ENCODE measurements around the gene CCL4L2. TPM values are rescaled to one million over a fixed set of nuclear protein-coding genes. Genes with fewer than 3 reads are reported as not detected.
"Not testable (repeated sequence)": the region's sequence is repeated elsewhere in the genome, so short reads cannot be mapped to it uniquely, and the experiment has no call there.

CCL4L2 gene
- total RNA-seq, 4 donors from 2014 or later, result 1.1 TPM; not detected in 3

GRCh38 chr17:36184023-36184765, 26.7 kb upstream of the CCL4L2 start:
- peak in 1 of 2 donors; percentile 59 for DNase-seq (ENCODE audit: low spot score in 2 of 2)
- WGBS, 2 donors, result 76 to 84% methylated on average over 12 of the region's 12 CpGs
- no peak overlapping the region for H3K4me3 ChIP-seq (ENCODE audit: low read depth, poor library complexity, severe bottlenecking)
- intact Hi-C loops (cut with DNase I; ENCODE audit: low total_unique reads), result no loop called here
- TF ChIP-seq CTCF (IDR thresholded peaks at IDR 0.05), result no peak
- no peak for TF ChIP-seq POLR2A (IDR thresholded peaks at IDR 0.05)

GRCh38 chr17:36185416-36185815, 25.4 kb upstream of the CCL4L2 start:
- 47 to 58% methylated on average over 2 of the region's 2 CpGs for WGBS, 2 donors

GRCh38 chr17:36186810-36187763, 23.8 kb upstream of the CCL4L2 start:
- 72 to 78% methylated on average over 13 of the region's 13 CpGs for WGBS, 2 donors
- DNase-seq (ENCODE audit: low spot score in 2 of 2), result peak in 1 of 2 donors; percentile 77

More at GRCh38 chr17:36185416-36185815, 25.4 kb upstream of the CCL4L2 start:
- intact Hi-C loops (cut with DNase I; ENCODE audit: low total_unique reads), result no loop called here
- no peak for DNase-seq (ENCODE audit: low spot score in 2 of 2)
- TF ChIP-seq POLR2A (IDR thresholded peaks at IDR 0.05) (no peak), CTCF (IDR thresholded peaks at IDR 0.05) (no peak)
- H3K4me3 ChIP-seq (ENCODE audit: low read depth, poor library complexity, severe bottlenecking), result no peak overlapping the region

GRCh38 chr17:36187943-36188665, 22.8 kb upstream of the CCL4L2 start:
- WGBS, 2 donors, result 64 to 77% methylated on average over 5 of the region's 5 CpGs
- intact Hi-C loops (cut with DNase I; ENCODE audit: low total_unique reads); H3K4me3 ChIP-seq (ENCODE audit: low read depth, poor library complexity, severe bottlenecking); DNase-seq (ENCODE audit: low spot score in 2 of 2): not testable (repeated sequence)

More at GRCh38 chr17:36186810-36187763, 23.8 kb upstream of the CCL4L2 start:
- intact Hi-C loops (cut with DNase I; ENCODE audit: low total_unique reads); H3K4me3 ChIP-seq (ENCODE audit: low read depth, poor library complexity, severe bottlenecking): not testable (repeated sequence)

GRCh38 chr17:36188891-36189306, 22.0 kb upstream of the CCL4L2 start:
- intact Hi-C loops (cut with DNase I; ENCODE audit: low total_unique reads), result no loop called here
- peak in 1 of 2 donors; percentile 35 for DNase-seq (ENCODE audit: low spot score in 2 of 2)
- no peak overlapping the region for H3K4me3 ChIP-seq (ENCODE audit: low read depth, poor library complexity, severe bottlenecking)
- WGBS, 2 donors, result 49 to 53% methylated on average over 7 of the region's 7 CpGs
- TF ChIP-seq POLR2A (IDR thresholded peaks at IDR 0.05) (no peak), CTCF (IDR thresholded peaks at IDR 0.05) (no peak)

- intact Hi-C loops (cut with DNase I; ENCODE audit: low total_unique reads); H3K4me3 ChIP-seq (ENCODE audit: low read depth, poor library complexity, severe bottlenecking); DNase-seq (ENCODE audit: low spot score in 2 of 2): not testable (repeated sequence)
- WGBS, 2 donors, result 76 to 77% methylated on average over 5 of the region's 5 CpGs
Observed at GRCh38 chr17:36189993-36190392, 20.9 kb upstream of the CCL4L2 start.

GRCh38 chr17:36190549-36191330, 20.1 kb upstream of the CCL4L2 start:
- DNase-seq (ENCODE audit: low spot score in 2 of 2); intact Hi-C loops (cut with DNase I; ENCODE audit: low total_unique reads); H3K4me3 ChIP-seq (ENCODE audit: low read depth, poor library complexity, severe bottlenecking): not testable (repeated sequence)
- WGBS, 2 donors, result 82% methylated on average over 9 of the region's 9 CpGs
